ENCODE results near the gene CYP27B1.

CYP27B1 gene

DNA sequence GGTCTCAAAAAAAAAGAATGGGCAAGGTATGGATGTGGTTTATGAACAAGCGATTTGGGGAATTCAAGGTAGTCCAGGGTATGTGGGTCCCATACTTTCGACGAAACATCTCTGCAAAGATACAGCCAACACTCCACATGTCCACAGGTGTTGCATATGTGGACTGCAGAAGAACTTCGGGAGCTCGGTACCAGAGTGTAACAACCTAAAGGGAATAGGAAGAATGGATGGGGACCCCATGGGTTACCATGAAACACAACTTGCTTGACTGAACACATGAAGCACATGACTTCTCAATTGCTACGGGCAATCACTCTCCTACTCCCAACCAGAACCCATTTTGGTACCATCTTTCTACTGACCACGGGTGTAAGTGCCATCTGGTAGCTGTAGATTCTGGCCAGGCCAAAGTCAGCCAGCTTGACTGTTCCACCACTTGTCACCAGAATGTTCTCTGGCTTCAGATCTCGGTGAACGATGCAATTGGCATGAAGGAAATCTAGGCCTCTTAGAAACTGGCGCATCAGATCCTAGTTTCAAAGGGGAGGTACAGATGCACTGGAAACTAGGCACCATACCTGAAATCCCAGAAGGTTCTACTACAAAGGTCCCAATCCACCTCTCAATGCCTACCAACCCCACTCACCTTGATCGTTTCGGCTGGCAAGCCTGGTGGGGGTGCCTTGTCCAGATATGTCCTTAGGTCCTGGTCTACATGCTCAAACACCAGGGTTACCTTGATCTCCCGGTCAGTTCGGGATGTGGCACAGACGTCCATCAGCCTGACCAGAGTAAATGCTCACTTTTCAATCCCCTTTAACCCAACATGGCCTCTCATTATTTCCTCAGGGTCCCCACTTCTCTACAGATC is 16.1 kb downstream of the CYP27B1 start:
- DNase-seq, result no peak

DNA sequence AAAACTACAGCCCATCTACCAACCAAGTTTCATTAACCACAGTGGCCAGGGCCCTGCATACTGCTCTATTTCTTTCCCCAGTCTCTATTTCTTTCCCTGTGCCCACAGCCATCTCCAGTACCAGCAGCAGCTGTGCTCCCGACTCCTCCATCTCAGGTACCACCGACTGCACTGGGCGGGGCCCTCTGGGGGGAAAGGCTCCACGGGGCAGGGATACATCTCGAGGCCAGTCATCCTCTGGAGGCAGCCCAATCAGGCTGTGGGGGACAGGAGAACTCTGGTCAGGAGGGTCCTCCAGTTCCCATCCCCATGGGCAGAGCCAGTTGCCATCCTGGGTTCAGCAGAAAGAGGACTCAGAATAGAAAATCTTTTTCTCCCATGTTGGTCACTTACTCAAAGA is 17.8 kb downstream of the CYP27B1 start:
- DNase-seq, result no peak

DNA sequence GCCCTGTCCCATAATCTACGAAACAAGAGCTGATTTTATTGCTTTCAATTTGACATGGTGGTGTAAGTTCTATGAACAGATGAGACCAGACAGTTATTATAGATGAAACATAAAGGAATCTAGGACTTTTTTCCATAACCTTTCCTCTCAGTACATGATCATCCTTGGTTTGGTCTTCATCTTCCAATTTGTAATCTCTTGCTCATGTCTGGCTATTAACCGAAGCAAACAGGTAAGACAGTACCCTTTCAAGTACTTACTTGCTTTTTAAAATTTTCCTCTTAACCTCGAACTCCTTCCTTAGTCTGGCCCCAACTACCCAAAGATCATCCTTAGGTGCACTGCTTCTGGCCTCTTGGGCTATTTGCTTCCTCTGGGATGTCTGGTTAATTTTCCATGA is 20.9 kb downstream of the CYP27B1 start:
- no peak for DNase-seq

DNA sequence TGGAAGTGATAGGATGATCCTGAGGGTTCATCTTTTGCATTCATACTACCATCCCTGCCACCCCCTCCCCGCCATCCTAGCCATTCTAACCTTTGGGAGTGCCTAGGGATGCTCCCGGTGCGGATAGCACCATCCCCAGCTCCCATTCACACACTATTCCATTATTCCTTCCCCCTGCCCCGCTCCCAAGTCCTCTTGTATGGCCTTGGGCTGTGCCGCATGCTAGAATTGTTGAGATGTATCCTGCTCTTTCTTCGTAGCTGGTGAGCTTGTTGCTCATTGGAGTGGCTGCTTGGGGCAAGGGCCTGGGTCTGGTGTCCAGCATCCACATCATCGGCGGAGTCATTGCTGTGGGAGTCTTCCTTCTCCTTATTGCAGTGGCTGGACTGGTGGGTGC is 21.4 kb downstream of the CYP27B1 start:
- DNase-seq, result peak in 1 of 2 donors; percentile 28

DNA sequence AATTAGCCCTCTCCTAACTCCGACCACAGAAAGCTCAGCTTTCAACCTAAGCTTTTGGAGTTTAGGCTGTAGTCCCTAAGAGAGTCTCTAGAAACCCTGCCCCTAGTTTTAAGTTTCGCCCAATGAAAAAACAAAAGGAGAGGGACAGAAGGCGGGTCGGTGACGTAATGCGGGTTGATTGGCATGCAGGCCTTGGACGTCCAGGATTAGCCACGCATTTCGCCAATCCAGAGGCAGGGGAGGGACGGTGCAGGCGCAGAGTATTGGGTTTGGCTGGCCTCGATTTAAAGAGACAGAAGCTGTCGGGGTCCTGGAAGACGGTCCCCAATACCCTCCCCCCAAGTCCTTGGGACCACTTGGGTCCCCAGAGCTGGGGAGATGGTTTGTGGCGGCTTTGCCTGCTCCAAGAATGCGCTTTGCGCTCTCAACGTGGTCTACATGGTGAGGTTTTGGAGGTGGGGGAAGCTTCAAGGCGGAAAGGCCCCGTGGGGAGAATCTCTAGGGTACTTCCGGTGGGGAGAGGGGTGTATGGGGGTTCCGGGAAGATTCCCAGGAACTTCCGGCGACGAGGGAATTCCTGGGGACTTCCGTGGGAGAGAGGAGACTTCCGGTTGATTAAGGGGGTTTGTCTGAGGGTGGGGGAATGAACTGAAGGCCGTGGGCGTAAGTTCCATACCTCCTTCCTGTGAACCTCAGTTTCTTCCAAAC is 21.9 kb downstream of the CYP27B1 start, which contains the start of gene TSPAN31:
Gene TSPAN31 (plus strand): TSS at position 263 of the 708 bp plus-strand sequence. CDS start 116 bp downstream, at position 379.
- DNase-seq, result peak; percentile 94 to 95

DNA sequence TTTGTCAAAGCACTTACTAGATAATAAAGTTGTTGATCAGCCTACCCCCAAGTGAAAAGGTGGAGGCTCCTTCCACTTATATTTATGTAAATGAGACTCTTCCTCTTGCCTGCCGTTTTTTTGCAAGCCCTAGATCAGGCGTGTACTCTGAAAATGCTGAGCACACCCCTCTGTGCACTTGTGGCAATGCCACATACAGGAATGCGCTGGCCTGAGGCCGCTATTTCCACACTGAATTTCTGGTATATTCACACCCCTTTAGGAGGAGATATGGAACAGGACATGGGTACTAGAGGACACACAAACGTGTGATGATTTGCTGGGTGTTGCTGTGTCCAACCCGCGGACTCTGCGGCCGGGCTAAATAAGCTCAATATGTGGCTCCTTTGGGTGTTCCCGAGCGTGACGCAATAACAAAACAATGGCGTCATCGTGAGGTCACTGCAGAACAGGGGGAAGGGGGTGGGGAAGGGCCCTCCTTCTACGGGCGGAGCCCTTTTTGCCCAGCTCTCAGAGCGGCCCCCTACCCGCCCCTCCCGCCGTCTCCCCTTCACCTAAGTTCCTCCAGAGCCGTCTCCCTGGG is 22.6 kb downstream of the CYP27B1 start:
- peak; percentile 78 to 79 for DNase-seq

DNA sequence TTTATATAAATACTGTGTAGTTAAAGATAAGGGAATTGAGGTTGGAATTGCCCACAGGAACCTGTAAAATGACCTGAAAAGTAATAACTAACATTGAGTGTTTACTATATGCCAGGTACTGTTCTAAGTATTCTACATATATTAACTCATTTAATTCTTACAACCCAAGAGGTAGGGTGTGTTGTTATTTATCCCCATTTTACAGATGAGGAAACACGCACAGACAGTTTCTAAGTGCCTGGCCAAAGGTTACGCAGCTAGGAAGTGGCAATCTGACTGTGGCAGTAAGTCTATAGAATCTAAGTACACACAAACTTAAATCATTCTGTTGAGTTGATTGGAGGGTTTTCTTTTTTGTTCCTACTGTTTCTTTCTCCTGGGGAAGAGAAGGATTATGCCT is 23.1 kb downstream of the CYP27B1 start:
- DNase-seq, result no peak

DNA sequence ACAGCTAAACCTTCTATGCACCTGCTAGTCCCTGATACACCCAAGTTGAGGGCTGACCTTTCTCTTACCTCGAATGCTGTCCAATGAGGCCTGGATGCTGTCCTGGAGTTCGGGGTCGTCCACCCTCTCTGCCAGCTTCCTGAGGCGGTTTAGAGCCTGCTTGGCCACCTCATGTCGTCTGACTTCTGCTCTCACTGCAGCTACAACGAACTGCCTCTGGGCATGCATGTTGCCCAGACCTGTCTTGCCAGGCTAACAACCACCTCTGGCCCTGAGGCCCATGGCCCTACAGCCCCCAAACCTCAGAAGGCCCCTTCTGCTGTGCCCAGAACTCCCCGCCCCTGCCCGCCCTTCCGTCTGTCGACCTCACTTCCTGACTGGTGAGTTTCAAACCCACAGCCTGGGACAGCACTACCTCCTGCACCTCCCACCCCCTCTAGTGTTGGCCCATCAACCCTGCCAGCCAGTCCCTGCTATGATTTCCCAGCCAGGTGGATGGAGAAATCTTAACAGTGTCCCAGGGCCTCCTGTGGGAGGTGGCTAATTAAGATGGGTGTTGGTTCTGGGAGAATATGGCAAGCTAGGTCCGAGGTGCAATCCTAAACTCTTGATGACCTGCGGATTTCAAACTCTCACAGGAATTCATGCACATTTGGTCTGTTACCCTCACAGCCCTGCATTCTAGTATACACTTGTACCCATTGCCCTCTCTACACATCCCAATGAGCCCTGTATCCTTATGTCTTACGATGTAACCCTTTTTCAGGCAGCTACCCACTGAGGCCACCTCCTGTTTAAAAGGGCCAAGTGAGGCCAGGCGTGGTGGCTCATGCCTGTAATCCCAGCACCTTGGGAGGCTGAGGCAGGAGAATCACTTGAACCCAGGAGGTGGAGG is 24.8 kb downstream of the CYP27B1 start:
- DNase-seq, result peak; percentile 78 to 81

DNA sequence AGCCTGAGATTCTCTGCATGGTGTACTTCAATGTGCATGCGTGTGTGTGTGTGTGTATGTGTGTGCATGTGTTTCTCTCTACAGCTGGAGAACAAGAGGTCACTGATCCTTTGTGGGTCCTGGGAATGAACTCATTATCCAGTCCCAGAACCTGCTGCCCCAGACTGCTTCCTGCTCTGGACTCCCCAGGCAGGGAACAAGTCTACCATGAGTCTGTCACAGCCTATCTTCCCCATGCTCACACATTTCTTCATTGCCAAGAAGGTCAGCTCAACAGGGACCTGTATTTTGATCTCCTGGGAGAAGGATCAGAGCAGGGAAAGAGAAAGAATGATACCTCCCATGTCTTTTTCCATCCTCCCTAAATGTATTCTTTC is 25.5 kb downstream of the CYP27B1 start:
- DNase-seq, result no peak

DNA sequence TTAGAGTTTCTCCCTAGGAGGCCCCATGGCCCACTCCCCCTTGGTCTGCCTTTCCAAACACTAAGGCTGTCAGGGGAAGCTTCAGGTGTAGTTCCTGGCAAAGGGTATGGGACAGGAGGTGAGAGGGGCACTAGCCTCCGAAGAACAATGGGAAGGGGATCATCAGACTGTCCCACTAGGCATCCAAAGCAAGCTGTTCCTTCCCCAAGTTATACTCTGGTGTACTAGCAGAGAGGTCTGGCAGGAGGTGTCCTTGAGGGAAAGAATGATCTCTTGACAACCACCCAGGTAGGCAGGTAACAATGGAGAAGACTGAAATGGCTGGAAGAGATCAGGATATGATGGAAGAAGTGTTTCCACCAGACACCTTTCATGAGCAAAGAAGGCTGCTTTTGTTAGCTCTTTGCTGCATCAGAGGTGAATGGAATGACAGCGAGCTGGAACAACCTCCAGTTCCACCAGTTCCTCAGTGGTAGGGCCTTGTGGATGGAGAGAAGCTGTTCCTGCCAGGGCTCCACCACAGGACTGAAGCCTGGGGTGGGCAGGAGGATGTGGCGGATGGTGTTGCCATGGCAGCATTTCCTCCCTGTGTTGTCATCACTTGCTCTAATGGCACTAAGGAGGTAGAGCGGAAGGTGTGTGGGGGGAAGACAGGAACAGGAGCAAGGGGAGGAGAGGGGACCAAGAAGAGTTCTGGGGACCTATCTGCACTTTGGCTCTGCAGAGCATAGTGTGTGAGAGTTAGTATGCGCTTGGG is 26.0 kb downstream of the CYP27B1 start:
- peak; percentile 72 to 73 for DNase-seq

DNA sequence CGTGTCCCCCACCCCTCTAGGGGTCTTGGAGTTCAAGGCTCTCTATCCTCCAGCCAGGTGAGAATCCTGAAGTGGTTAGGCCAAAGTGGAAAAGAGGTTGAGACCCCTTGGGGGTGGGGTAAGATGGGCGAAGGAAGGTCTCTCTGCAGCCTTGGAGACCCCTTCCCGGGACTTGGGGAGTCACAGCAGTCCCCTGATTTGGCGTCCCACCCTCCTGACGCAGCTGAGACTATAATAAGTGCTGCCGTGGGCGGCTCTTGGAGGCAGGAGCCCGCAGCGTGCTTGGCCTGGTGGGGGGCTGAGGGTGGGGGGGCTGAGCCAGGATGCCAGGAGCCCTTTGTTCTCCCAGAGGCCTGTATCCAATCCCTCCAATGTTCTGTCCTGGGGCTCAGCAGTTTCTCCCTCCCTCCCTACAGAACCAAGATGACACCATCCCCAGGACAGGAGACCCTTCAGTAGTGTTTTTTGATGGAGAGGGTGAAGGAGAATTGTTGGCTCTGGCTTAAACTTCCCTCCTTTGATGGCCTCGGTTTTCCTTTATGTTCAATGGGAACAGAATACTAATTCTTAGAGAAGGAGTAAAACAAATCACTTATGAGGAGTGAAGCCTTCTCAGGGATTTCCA is 26.9 kb downstream of the CYP27B1 start:
- no peak for DNase-seq

DNA sequence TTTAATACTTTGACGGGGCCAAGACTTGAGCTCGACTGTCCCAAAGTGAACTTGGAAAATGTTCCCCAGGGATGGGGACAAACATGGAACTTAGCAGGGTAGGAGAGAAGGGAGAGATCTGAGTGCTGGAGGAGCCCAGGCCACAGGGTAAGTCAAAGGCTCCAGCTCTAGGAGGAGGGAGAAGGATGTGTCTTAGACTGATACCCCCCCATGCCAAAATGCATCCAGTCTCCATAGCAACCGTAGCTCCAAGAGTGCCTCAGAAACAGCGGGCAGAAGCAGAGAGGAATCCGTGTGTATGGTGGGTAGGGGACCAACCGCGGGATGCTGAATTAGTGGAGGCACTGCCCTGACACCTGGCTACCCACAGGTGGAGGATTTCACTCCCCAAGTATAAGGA is 27.5 kb downstream of the CYP27B1 start:
- DNase-seq, result no peak

DNA sequence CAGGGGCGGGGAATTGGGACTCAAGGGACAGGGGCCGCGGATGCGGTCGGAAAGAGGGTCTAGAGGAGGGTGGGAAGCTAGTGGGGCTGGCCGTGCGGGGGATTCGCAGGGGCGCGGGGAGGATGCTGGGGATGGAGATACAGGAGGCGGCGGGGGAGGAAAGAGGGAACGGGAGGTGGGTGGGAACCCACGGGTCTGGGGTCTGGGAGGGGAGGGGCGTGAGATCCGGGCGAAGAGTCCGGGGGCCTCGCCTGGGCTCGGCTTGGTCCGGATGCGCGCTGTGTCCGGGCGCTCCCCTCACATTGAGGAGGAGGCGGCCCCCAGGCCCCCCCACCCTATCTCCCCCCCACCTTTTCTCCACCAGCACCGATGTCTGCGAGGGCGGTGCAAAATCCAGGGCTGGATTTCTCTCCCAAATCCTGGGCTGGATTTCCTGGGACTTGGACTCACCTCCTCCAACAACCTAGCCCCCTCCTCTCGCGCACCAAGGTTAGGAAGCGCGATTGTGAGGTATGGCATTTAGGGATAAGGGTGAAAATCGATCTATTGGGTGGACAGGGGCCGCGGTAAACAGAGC is 28.1 kb downstream of the CYP27B1 start, which contains the start of gene AGAP2:
Gene AGAP2 (minus strand): TSS at position 82 of the 577 bp plus-strand sequence. CDS start 496 bp downstream, outside the sequence.
- DNase-seq, result no peak

DNA sequence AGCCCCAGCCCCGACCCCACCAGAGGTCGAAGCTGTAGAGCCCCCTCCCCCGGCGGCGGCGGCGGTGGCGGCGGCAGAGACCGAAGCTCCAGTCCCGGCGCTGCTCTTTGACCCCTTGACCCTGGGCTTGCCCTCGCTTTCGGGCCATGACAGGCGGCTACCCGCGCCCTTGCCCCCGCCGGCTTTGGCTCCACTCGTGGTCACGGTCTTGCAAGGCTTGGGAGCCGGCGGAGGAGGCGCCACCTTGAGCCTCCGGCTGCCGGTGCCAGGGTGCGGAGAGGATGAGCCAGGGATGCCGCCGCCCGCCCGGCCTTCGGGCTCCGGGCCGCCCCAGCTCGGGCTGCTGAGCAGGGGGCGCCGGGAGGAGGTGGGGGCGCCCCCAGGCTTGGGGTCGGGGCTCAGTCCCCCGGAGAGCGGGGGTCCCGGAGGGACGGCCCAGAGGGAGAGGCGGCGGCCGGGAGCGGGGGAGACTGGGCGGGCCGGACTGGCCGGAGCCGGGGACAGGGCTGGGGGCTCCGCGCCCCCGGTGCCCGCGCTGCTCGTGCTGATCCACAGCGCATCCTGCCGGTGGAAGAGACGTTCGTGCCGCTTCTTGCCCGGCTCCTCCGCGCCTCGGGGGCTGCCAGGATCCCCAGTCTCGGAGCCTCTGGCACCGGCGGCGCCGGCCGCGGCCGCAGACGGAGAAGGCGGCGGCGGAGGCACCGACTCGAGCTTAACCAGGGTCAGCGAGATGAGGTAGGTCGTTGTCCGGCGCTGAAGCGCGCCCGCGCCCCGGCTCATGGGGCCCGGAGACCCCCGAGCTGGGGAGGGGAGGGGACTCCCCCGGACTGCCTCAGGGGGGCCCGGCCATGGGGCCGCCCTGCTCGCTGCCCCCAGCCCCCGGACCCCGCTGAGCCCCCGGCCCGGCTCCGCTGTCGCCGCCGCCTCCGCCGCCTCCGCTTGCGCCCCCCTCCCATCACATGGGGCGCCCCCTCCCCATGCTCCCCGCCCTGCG is 29.1 kb downstream of the CYP27B1 start:
- DNase-seq, result no peak

DNA sequence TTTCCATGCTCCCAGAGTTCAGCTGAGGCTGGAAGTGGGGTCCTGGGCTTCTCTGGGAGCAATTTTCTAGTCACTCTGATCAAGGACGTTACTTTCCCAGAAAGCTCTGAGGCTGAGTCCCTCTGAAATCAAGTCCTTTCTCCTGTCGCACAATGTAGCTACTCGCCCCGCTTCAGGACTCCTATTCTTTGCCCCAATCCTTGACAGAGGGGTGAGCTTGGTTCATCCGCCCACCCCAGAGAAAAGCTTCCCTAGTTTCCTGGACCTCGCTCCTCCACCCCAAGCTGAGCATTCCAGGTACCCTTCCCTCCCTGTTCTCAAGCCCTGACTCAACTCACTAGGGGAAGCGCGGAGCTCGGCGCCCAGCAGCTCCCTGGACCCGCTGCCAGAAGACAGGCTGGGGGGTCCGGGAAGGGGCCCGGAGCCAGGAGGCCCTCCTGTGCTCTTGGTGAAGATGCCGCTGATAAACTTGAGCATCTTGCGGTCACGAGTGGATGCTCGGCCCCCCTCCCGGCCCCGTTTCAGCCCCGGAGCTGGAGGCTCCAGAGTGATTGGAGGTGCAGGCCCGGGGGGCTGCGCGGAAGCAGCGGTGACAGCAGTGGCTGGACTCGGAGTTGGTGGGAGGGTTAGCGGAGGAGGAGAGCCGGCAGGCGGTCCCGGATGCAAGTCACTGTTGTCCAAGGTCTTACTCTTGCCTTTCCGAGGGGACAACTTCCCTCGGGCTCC is 30.0 kb downstream of the CYP27B1 start:
- no peak for DNase-seq

DNA sequence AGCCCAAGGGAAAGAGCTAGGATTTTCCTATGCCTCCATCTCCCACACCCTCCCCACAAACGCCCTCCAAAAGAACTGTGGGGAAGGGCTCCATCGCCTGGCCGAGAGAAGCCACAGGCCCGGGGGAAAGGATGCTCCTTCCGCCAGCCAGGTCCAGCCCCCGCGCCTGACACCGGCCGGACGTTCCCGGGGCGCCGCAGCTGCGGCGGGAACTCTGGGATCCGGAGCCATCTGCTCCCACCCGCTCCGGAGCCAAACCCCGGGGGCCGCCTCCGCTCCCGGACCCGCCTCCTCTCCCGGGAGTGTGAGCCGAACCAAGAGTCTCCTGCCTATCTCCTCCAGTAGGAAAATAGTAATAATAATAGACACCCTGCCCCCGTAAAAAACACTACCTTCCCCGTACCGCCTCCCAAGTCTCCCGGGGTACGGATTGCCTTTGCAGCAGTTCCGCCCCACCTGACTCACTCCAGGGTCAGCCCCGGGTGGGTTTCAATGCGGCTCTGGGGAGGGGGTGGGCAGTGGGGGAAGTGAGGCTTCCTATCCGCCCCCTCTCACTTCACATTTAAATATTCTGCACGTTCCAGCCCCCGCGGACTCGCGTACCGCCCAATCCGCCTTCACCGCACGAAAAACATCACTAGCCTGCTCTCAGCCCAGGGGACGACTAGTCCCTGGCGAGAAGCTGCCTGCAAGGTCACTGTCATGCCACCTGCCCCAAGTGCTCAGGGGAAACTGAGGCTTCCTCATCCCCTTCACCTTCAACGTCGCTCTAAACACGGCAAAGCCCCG is 30.7 kb downstream of the CYP27B1 start:
- no peak for DNase-seq

DNA sequence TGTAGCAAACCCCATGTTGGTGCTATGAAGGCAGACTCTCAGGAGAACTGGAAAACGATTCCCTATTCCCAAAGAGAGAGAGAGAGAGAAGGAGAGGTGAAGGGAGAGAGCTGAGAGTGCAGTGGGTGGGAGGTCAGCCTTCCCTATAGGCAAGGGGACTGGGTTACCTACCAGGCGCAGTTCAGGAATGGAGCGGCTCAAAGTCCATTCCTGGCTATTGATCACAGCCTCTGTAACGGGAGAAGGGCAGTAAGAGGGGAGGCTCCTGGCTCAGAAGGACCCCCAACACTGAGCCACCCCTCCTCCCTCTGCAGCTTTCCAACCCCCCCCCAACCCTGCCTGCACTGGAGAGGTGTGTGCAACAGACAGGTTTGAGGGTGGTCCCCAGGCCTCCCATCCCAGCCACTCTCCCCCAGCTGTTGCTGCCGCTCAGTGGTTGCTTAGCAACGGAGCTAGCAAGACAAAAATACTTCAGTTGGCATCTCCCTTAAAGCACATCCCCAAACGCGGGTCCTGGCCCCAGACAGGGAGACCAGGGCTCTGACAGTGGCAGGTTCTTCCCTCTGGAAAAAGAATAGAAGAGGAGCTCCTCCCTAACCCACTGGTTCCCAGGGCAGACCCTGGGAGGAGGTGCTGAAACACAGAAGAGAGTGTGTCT is 31.6 kb downstream of the CYP27B1 start:
- DNase-seq, result no peak

DNA sequence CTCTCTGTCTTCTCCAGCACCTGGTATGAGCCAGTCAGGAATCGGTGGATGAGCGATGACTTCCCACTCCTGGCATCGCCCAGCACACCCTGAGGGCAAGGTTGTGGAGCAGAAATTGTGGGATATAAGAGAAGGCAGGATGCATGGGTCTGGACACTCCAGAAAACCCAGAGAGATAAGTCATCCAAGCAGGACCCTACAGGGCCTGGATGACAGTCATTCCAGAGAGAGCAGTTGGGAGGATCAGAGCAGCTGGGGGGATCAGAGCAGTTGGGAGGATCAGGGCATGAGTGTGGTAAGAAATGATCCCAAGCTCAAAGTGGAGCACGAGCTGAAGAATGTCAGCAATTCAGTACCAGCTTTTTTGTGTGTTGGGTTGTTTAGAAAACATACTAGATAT is 32.3 kb downstream of the CYP27B1 start:
- no peak for DNase-seq

Measured in stimulated activated CD4-positive, alpha-beta T cell treated with anti-CD3 and anti-CD28 coated beads, Interleukin-2, amount 100 ng/mL, for 24 hours (primary cell).